SIG-M5 (cell line): ENCODE data around the gene NHEJ1.

Experiments used
- DNase-seq: peaks from one replicate; lab custom pipeline; 2025; lab: John Stamatoyannopoulos, UW

Gene NHEJ1

GRCh38 chr2:219182331-219183150 lies 21.9 kb upstream of the NHEJ1 start:
- no peak for DNase-seq

GRCh38 chr2:219181531-219181930 lies 20.9 kb upstream of the NHEJ1 start:
- DNase-seq: no peak

- no peak for DNase-seq
These were observed 20.3 kb upstream of the NHEJ1 start for GRCh38 chr2:219180961-219181360.

- DNase-seq: no peak
These were observed 19.2 kb upstream of the NHEJ1 start for GRCh38 chr2:219179601-219180465.

GRCh38 chr2:219178377-219179175 lies 18.0 kb upstream of the NHEJ1 start:
- no peak for DNase-seq

GRCh38 chr2:219177552-219178376 lies 17.1 kb upstream of the NHEJ1 start, which contains the start of gene RETREG2:
Gene RETREG2, plus strand, starts transcription at chr2:219178275. Its CDS starts 78 bp downstream, at chr2:219178353.
- DNase-seq: peak; percentile 27

GRCh38 chr2:219176818-219177551 lies 16.4 kb upstream of the NHEJ1 start, which contains the start of gene CNPPD1:
Gene CNPPD1, minus strand, starts transcription at chr2:219176925. Its CDS starts 97 bp downstream, at chr2:219176828.
- peak; percentile 47 for DNase-seq

- DNase-seq: no peak
These were observed 15.6 kb upstream of the NHEJ1 start for GRCh38 chr2:219175928-219176817.

GRCh38 chr2:219175486-219175885 lies 14.9 kb upstream of the NHEJ1 start:
- no peak for DNase-seq

- no peak for DNase-seq
These were observed 14.2 kb upstream of the NHEJ1 start for GRCh38 chr2:219174801-219175200.

GRCh38 chr2:219174146-219174545 lies 13.5 kb upstream of the NHEJ1 start:
- DNase-seq: no peak

- no peak for DNase-seq
These were observed 12.6 kb upstream of the NHEJ1 start for GRCh38 chr2:219173176-219173575.

- no peak for DNase-seq
These were observed 11.9 kb upstream of the NHEJ1 start for GRCh38 chr2:219172231-219173154.

- DNase-seq: no peak
These were observed 10.6 kb upstream of the NHEJ1 start for GRCh38 chr2:219171231-219171651.

GRCh38 chr2:219169930-219170654 lies 9.5 kb upstream of the NHEJ1 start, which contains the start of gene SLC23A3:
Gene SLC23A3, minus strand, starts transcription at chr2:219170029. Its CDS starts 45 bp downstream, at chr2:219169984.
- no peak for DNase-seq

- no peak for DNase-seq
These were observed 8.3 kb upstream of the NHEJ1 start for GRCh38 chr2:219168932-219169331.

- no peak for DNase-seq
These were observed 7.9 kb upstream of the NHEJ1 start for GRCh38 chr2:219168526-219168925.
